CD4-positive, alpha-beta T cell treated with Interferon gamma for 1 hour (primary cell): ENCODE results near the gene INS.
A peak's percentile ranks its signal among the peaks of the same experiment; 100 is the strongest.
"Not testable (repeated sequence)": the region's sequence is repeated elsewhere in the genome, so short reads cannot be mapped to it uniquely, and the experiment has no call there.

Experiments
- DNase-seq: peaks from one replicate; pipeline ENCODE4 v3.0.0-alpha.2; 2020

INS gene

GRCh38 chr11:2198621-2199365 is 37.8 kb upstream of the INS start:
- no peak for DNase-seq

- DNase-seq: no peak
Observed at GRCh38 chr11:2197771-2198520, 36.9 kb upstream of the INS start.

- DNase-seq: peak; percentile 76
Observed at GRCh38 chr11:2196970-2197770, 36.2 kb upstream of the INS start.

- DNase-seq: no peak
Observed at GRCh38 chr11:2195756-2196088, 34.7 kb upstream of the INS start.

- DNase-seq: peak; percentile 41
Observed at GRCh38 chr11:2194877-2195755, 34.1 kb upstream of the INS start.

- not testable (repeated sequence) for DNase-seq
Observed at GRCh38 chr11:2193888-2194595, 33.0 kb upstream of the INS start.

- DNase-seq: no peak
Observed at GRCh38 chr11:2193099-2193887, 32.3 kb upstream of the INS start.

GRCh38 chr11:2192435-2192834 is 31.4 kb upstream of the INS start:
- DNase-seq: no peak

- DNase-seq: no peak
Observed at GRCh38 chr11:2191883-2192282, 30.9 kb upstream of the INS start.

- DNase-seq: peak; percentile 50
Observed at GRCh38 chr11:2190657-2191471, 29.9 kb upstream of the INS start.

GRCh38 chr11:2189938-2190656 is 29.1 kb upstream of the INS start:
- no peak for DNase-seq

- no peak for DNase-seq
Observed at GRCh38 chr11:2188745-2189144, 27.7 kb upstream of the INS start.

GRCh38 chr11:2187280-2187707 is 26.3 kb upstream of the INS start:
- no peak for DNase-seq

- peak; percentile 50 for DNase-seq
Observed at GRCh38 chr11:2186669-2187279, 25.8 kb upstream of the INS start.

GRCh38 chr11:2185324-2186085 is 24.5 kb upstream of the INS start:
- no peak for DNase-seq

GRCh38 chr11:2182692-2183474 is 21.9 kb upstream of the INS start:
- DNase-seq: no peak

GRCh38 chr11:2182075-2182474 is 21.1 kb upstream of the INS start:
- no peak for DNase-seq
